ENCODE results near the gene IFT57.
A peak's percentile ranks its signal among the peaks of the same experiment; 100 is the strongest.

Gene IFT57

GRCh38 chr3:108127301-108127988 lies 94.8 kb downstream of the IFT57 start:
- DNase-seq (ENCODE audit: low read depth in 1 of 2, low spot score in 1 of 2) = peak; percentile 27 to 35

DNA sequence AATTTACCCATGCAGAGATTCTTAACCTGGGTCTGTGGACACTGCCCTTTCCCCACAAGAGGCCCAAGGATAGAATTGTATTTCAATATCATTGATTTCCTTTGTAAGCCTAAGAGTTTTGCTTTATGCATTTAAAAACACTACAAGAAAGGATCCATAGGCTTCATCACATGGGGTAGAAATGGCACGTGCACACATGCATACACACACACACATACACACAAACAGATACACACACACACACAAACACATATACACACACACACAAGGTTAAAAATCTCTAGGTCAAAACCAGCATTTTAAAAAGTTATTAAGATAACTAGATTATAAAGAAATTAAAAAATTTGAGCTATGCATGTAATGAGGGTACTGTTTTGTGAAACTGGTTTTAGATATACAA lies 95.9 kb downstream of the IFT57 start:
- no peak for DNase-seq (ENCODE audit: low read depth in 1 of 2, low spot score in 1 of 2)

GRCh38 chr3:108125550-108126071 lies 96.6 kb downstream of the IFT57 start:
- DNase-seq (ENCODE audit: low read depth in 1 of 2, low spot score in 1 of 2) = peak; percentile 15 to 44

DNA sequence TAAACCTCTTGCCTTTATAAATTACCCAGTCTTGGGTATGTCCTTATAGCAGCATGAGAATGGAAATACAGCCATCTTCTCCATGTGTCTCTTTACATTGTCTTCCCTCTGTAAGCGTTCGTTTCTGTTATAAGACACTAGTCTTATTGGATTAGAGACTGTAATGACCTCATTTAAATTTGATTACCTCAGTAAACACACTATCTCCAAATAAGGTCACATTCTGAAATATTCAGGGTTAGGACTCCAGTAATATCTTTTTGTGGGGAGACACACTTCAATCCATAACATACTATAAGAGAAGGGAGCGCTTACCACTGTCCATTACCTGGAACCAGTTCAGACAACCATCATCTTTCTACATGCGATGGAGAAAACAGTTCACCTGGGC lies 97.1 kb downstream of the IFT57 start:
- DNase-seq (ENCODE audit: low read depth in 1 of 2, low spot score in 1 of 2) = no peak

DNA sequence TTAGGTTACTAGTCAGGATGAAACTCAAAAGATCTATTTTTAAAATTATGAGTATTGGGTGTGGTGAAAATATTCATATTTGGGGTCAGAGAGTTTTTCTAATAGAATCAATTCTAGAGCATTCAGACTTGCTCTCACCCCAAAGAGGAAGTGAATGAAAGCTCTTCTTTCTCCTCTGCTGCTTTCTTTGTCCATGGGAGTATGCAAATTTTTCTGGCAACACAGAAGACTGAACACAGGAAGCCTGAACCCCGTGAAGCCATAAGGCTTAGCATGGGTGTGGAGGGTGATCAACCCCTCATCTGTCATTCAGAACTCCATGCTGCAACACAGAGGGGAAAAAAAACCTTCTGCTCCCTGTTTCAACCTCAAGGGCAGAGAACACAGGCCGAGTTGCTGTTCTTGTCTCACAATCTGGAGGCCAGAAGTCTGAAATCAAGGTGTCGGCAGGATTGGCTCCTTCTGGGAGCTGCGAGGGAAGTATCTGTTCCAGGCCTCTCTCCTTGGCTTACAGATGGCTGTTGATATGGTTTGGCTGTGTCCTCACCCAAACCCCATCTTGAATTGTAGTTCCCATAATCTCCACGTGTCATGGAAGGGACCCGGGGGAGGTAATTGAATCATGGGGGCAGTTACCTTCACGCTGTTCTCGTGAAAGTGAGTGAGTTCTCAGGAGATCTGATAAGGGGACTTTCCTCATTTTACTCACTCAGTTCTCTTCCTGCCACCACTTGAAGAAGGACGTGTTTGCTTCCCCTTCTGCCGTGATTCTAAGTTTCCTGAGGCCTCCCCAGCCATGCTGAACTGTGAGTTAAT lies 97.7 kb downstream of the IFT57 start:
- DNase-seq (ENCODE audit: low read depth in 1 of 2, low spot score in 1 of 2) = peak in 1 of 2 donors; percentile 49

DNA sequence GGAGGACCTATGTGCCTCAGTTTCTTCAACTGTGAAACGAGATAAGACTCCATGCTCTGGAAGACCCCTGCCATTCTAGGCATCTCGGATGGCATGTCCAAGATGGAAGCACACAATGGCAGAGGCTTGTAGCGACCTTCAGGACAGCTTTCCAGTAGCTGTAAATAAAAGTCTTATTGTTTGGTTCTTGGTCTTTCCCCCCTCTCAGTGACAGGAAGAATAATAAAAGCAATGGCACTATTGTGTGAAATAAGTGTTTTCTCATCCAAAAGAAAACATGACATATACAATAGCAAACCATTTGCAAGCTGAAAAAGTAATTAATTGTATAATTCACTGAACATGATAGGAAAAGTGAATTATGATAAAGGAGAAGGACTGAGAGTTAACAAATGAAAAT lies 98.9 kb downstream of the IFT57 start:
- DNase-seq (ENCODE audit: low read depth in 1 of 2, low spot score in 1 of 2) = no peak

DNA sequence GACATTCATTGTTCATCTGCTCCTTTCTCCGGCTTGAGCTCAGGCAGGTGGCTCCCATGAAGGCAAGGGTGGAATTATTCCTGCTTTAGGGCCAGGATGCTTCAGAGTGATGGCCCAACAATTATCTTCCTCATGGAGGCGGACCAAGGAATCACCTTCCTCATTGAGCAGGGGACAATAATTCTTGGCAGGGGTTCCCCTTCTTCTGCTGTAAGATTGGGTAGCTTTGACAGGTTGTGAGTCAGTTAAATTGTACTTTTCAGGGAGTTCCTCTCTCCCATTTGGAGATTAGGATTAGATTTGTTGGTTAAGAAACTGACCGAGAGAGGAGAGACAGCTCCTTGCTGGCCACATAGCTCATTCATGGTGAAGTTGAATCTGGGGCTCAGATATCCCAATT lies 99.9 kb downstream of the IFT57 start:
- DNase-seq (ENCODE audit: low read depth in 1 of 2, low spot score in 1 of 2) = no peak

DNA sequence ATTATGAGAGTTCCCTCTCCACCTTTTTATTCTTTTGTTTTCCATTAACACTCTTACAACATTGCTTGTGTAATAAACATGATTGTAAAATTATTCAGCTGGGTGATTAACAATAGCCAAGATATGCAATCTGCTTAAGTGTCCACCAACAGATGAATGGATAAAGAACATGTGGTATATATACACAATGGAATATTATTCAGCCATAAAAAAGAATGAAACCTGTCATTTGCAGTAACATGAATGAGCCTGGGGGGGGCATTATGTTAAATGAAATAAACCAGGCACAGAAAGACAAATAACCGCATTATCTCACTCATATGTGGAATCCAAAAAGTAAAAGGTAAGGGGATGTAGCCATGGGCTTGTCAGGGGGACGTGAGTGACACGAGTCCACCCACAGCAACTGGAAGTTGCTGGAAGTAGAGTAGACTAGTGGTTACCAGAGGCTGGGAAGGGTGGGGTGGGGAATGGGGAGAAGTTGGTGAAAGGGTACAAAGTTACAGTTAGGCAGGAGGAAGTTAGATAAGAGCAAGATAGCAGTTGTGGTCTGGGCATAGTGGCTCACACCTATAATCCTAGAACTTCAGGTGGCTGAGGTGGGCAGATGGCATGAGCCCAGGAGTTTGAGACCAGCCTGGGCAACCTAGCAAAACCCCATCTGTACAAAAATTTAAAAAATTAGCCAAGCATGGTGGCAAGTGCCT lies 102.7 kb downstream of the IFT57 start:
- no peak for DNase-seq (ENCODE audit: low read depth in 1 of 2, low spot score in 1 of 2)

- no peak for DNase-seq (ENCODE audit: low read depth in 1 of 2, low spot score in 1 of 2)
Observed at GRCh38 chr3:108118038-108118768, 104.0 kb downstream of the IFT57 start.

DNA sequence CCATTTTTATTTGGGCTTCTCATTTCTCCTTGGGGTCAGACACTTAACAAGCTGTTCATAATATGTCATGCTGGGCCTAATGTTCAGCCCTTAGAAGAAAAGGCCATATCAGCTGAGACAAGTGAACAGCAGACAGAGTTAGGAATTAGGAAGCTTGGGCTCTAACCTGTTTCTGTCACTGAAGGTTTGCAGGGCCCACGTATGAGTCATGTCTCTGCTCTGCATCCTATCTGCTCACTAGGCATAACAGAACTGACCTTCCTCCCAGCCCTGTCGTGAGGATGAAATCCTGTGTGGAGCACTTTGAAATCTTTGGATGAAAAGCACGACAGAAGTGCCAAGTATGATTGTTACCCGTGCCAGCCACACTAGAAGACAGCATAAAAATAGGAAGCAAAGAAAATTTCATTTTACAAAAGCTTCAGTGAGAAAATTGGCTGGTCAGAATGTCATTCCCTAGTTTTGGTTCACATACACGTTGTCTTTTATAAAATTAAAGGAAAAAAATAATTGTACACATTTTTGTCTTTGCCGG lies 104.9 kb downstream of the IFT57 start:
- no peak for DNase-seq (ENCODE audit: low read depth in 1 of 2, low spot score in 1 of 2)

- DNase-seq (ENCODE audit: low read depth in 1 of 2, low spot score in 1 of 2) = no peak
Observed at GRCh38 chr3:108114423-108115065, 107.7 kb downstream of the IFT57 start.

GRCh38 chr3:108113975-108114374 lies 108.2 kb downstream of the IFT57 start:
- no peak for DNase-seq (ENCODE audit: low read depth in 1 of 2, low spot score in 1 of 2)

DNA sequence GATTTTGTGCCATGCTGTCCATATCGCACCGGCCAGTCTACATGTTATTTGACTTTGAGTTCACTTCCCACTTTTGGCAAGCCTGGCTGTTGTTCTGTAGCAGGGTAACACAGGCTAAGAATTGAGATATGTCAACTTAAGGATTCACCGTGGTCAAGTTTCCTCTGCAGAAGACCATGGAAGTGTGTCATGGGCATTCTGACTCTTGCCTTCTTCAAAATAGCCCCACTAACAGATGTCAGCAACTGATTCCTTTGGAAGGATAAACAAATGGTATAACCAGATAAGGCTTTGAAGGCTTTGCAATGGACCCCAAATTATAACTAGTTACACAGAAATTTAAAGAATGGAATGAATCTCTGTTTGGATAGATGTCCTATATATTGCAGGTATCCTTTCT lies 111.3 kb downstream of the IFT57 start:
- no peak for DNase-seq (ENCODE audit: low read depth in 1 of 2, low spot score in 1 of 2)

Data from activated T-helper 1 cell treated with anti-CD3 and anti-CD28 coated beads, Interleukin-2, amount 50 U/mL, for 16 hours (primary cell).